Measurements from ENCODE around the gene LYG2.
"Not testable (repeated sequence)": the region's sequence is repeated elsewhere in the genome, so short reads cannot be mapped to it uniquely, and the experiment has no call there.

DNA sequence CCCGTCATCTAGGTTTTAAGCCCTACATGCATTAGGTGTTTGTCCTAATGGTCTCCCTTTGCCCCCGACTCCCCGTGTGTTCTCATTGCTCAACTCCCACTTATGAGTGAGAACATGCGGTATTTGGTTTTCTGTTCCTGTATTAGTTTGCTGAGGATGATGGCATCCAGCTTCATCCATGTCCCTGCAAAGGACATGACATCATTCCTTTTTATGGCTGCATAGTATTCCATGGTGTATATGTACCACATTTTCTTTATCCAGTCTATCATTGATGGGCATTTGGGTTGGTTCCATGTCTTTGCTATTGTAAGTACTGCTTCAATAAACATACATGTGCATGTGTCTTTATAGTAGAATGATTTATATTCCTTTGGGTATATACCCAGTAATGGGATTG is 63.1 kb downstream of the LYG2 start:
- TF ChIP-seq, protein P1, sequence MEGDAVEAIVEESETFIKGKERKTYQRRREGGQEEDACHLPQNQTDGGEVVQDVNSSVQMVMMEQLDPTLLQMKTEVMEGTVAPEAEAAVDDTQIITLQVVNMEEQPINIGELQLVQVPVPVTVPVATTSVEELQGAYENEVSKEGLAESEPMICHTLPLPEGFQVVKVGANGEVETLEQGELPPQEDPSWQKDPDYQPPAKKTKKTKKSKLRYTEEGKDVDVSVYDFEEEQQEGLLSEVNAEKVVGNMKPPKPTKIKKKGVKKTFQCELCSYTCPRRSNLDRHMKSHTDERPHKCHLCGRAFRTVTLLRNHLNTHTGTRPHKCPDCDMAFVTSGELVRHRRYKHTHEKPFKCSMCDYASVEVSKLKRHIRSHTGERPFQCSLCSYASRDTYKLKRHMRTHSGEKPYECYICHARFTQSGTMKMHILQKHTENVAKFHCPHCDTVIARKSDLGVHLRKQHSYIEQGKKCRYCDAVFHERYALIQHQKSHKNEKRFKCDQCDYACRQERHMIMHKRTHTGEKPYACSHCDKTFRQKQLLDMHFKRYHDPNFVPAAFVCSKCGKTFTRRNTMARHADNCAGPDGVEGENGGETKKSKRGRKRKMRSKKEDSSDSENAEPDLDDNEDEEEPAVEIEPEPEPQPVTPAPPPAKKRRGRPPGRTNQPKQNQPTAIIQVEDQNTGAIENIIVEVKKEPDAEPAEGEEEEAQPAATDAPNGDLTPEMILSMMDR (IDR thresholded peaks at IDR 0.05; ENCODE audit: insufficient read depth, low read length), result not testable (repeated sequence)
- not testable (repeated sequence) for TF ChIP-seq POLR2AphosphoS5, GABPA (IDR thresholded peaks at IDR 0.05; ENCODE audit: low read depth)
- TF ChIP-seq, protein P2, sequence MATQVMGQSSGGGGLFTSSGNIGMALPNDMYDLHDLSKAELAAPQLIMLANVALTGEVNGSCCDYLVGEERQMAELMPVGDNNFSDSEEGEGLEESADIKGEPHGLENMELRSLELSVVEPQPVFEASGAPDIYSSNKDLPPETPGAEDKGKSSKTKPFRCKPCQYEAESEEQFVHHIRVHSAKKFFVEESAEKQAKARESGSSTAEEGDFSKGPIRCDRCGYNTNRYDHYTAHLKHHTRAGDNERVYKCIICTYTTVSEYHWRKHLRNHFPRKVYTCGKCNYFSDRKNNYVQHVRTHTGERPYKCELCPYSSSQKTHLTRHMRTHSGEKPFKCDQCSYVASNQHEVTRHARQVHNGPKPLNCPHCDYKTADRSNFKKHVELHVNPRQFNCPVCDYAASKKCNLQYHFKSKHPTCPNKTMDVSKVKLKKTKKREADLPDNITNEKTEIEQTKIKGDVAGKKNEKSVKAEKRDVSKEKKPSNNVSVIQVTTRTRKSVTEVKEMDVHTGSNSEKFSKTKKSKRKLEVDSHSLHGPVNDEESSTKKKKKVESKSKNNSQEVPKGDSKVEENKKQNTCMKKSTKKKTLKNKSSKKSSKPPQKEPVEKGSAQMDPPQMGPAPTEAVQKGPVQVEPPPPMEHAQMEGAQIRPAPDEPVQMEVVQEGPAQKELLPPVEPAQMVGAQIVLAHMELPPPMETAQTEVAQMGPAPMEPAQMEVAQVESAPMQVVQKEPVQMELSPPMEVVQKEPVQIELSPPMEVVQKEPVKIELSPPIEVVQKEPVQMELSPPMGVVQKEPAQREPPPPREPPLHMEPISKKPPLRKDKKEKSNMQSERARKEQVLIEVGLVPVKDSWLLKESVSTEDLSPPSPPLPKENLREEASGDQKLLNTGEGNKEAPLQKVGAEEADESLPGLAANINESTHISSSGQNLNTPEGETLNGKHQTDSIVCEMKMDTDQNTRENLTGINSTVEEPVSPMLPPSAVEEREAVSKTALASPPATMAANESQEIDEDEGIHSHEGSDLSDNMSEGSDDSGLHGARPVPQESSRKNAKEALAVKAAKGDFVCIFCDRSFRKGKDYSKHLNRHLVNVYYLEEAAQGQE (IDR thresholded peaks at IDR 0.05; ENCODE audit: insufficient replicate concordance, low read depth), result not testable (repeated sequence)

Data from HL-60 (cell line).